H9 (cell line): Measurements from ENCODE around the gene CAMTA1. TPM values are rescaled to one million over a fixed set of nuclear protein-coding genes. Genes with fewer than 3 reads are reported as not detected.
A peak's percentile ranks its signal among the peaks of the same experiment; 100 is the strongest.

Source experiments
- DNase-seq: peaks from one replicate; pipeline ENCODE4 v3.0.0-alpha.2; 2017
- H2AFZ ChIP-seq: one replicate; pipeline ENCODE4 v1.6.1; 2013; ENCODE audit warnings: mild to moderate bottlenecking, low read length, control low read depth, moderate library complexity
- H2AK5ac ChIP-seq: 2 replicates; pipeline ENCODE4 v1.6.1; 2013; ENCODE audit warnings: low read length, control low read depth, mixed read lengths; ENCODE audit not compliant: insufficient read length
- H2BK120ac ChIP-seq: one replicate; pipeline ENCODE4 v1.6.1; 2013; ENCODE audit warnings: low read depth, mild to moderate bottlenecking, low read length, control low read depth, inconsistent platforms; ENCODE audit not compliant: poor library complexity, severe bottlenecking
- H2BK12ac ChIP-seq: 2 replicates; pipeline ENCODE4 v1.6.1; 2013; ENCODE audit warnings: low read length, control low read depth, mixed read lengths, low read depth; ENCODE audit not compliant: insufficient read length
- H2BK15ac ChIP-seq: 2 replicates; pipeline ENCODE4 v1.6.1; 2013; ENCODE audit warnings: low read depth, low read length, control low read depth
- H2BK20ac ChIP-seq: one replicate; pipeline ENCODE4 v1.6.1; 2013; ENCODE audit warnings: low read depth, mild to moderate bottlenecking, low read length, control low read depth, inconsistent platforms; ENCODE audit not compliant: poor library complexity, severe bottlenecking
- H2BK5ac ChIP-seq: 2 replicates; pipeline ENCODE4 v1.6.1; 2013; ENCODE audit warnings: low read length, control low read depth, mixed read lengths; ENCODE audit not compliant: insufficient read length
- H3K14ac ChIP-seq: 2 replicates; pipeline ENCODE4 v1.6.1; 2013; ENCODE audit warnings: low read length, control low read depth; ENCODE audit not compliant: insufficient read depth
- H3K18ac ChIP-seq: 2 replicates; pipeline ENCODE4 v1.6.1; 2013; ENCODE audit warnings: low read depth, mild to moderate bottlenecking, mixed read lengths, low read length, control low read depth; ENCODE audit not compliant: insufficient read length
- H3K23ac ChIP-seq: 2 replicates; pipeline ENCODE4 v1.6.1; 2013; ENCODE audit warnings: low read length, control low read depth, mixed read lengths, low read depth; ENCODE audit not compliant: insufficient read length
- H3K23me2 ChIP-seq: 2 replicates; pipeline ENCODE4 v1.6.1; 2013; ENCODE audit warnings: low read depth, mild to moderate bottlenecking, mixed read lengths, low read length, control low read depth; ENCODE audit not compliant: insufficient read length, poor library complexity, severe bottlenecking
- H3K27ac ChIP-seq: 2 replicates; pipeline ENCODE4 v1.5.1; 2013; ENCODE audit warnings: low read length, control low read depth, mixed read lengths, low read depth; ENCODE audit not compliant: insufficient read length
- H3K27me3 ChIP-seq: 2 replicates; pipeline ENCODE4 v1.6.1; 2013; ENCODE audit warnings: low read length, control low read depth, inconsistent platforms; ENCODE audit not compliant: insufficient read depth
- H3K4ac ChIP-seq: 2 replicates; pipeline ENCODE4 v1.6.1; 2013; ENCODE audit warnings: low read depth, mild to moderate bottlenecking, control low read depth, inconsistent platforms, low read length, moderate library complexity
- H3K4me1 ChIP-seq: 2 replicates; pipeline ENCODE4 v1.6.1; 2013; ENCODE audit warnings: low read length, control low read depth, inconsistent platforms; ENCODE audit not compliant: insufficient read depth
- H3K4me2 ChIP-seq: 2 replicates; pipeline ENCODE4 v1.6.1; 2013; ENCODE audit warnings: low read length, control low read depth, mixed read lengths; ENCODE audit not compliant: insufficient read length, insufficient read depth
- H3K56ac ChIP-seq: 2 replicates; pipeline ENCODE4 v1.6.1; 2013; ENCODE audit warnings: low read depth, mild to moderate bottlenecking, mixed read lengths, low read length, control low read depth; ENCODE audit not compliant: insufficient read length
- H3K79me1 ChIP-seq: 2 replicates; pipeline ENCODE4 v1.6.1; 2013; ENCODE audit warnings: low read depth, mild to moderate bottlenecking, moderate library complexity, low read length, control low read depth, inconsistent platforms; ENCODE audit not compliant: insufficient read depth, poor library complexity, severe bottlenecking
- H3K79me2 ChIP-seq: 2 replicates; pipeline ENCODE4 v1.6.1; 2013; ENCODE audit warnings: low read length, control low read depth, inconsistent platforms; ENCODE audit not compliant: insufficient read depth
- H3K9ac ChIP-seq: 2 replicates; pipeline ENCODE4 v1.6.1; 2013; ENCODE audit warnings: low read length, control low read depth, mixed read lengths; ENCODE audit not compliant: insufficient read length; ENCODE audit errors: extremely low read depth
- H3K9me3 ChIP-seq: one replicate; pipeline ENCODE4 v1.6.1; 2013; ENCODE audit warnings: low read depth, low read length, inconsistent platforms; ENCODE audit not compliant: control insufficient read depth
- H3T11ph ChIP-seq: one replicate; pipeline ENCODE4 v1.6.1; 2013; ENCODE audit warnings: mild to moderate bottlenecking, low read length, control low read depth, inconsistent platforms
- H4K20me1 ChIP-seq: one replicate; pipeline ENCODE4 v1.6.1; 2013; ENCODE audit not compliant: control insufficient read depth, insufficient read length, insufficient read depth
- H4K5ac ChIP-seq: 2 replicates; pipeline ENCODE4 v1.6.1; 2013; ENCODE audit warnings: low read depth, mild to moderate bottlenecking, mixed read lengths, low read length, control low read depth; ENCODE audit not compliant: insufficient read length
- H4K8ac ChIP-seq: replicated peaks from 2 replicates; pipeline ENCODE4 v1.6.1; 2013; ENCODE audit warnings: low read length, control low read depth, mixed read lengths, low read depth; ENCODE audit not compliant: insufficient read length
- H4K91ac ChIP-seq: 2 replicates; pipeline ENCODE4 v1.6.1; 2013; ENCODE audit warnings: low read depth, mild to moderate bottlenecking, moderate library complexity, mixed read lengths, low read length, control low read depth; ENCODE audit not compliant: insufficient read length
- H3K27ac Mint-ChIP-seq, 3 experiments: 2 replicates in 2 of 3; 3 replicates in 1 of 3; pipeline ENCODE4 v1.8.0; 2020 to 2021; ENCODE audit warnings: mixed read lengths in 3 of 3, mild to moderate bottlenecking in 1 of 3, moderate library complexity in 1 of 3
- H3K27me3 Mint-ChIP-seq: 2 replicates; pipeline ENCODE4 v1.8.0; 2021; ENCODE audit warnings: low read depth, mild to moderate bottlenecking, moderate library complexity, mixed read lengths
- H3K36me3 Mint-ChIP-seq, 3 experiments: 2 replicates in 2 of 3; 3 replicates in 1 of 3; pipeline ENCODE4 v1.8.0; 2020 to 2021; ENCODE audit warnings: low read depth in 3 of 3, mixed read lengths in 3 of 3; ENCODE audit not compliant: insufficient read depth in 1 of 3
- H3K4me1 Mint-ChIP-seq, 2 experiments: 2 replicates each; pipeline ENCODE4 v1.8.0; 2020; ENCODE audit warnings: mixed read lengths in 2 of 2
- H3K4me3 Mint-ChIP-seq, 2 experiments: 2 replicates in 1 of 2; 3 replicates in 1 of 2; pipeline ENCODE4 v1.8.0; 2020 to 2021; ENCODE audit warnings: mild to moderate bottlenecking in 2 of 2, mixed read lengths in 2 of 2, moderate library complexity in 1 of 2
- H3K9me3 Mint-ChIP-seq, 2 experiments: 2 replicates in 1 of 2; 3 replicates in 1 of 2; pipeline ENCODE4 v1.8.0; 2020; ENCODE audit warnings: mild to moderate bottlenecking in 2 of 2, mixed read lengths in 2 of 2, moderate library complexity in 1 of 2
- CTCF ChIP-seq: fragments of 200-600 bp; sonication (generic); conservative IDR thresholded peaks from 3 replicates; pipeline ENCODE4 v1.8.0; 2021; ENCODE audit warnings: antibody characterized with exemption, mild to moderate bottlenecking
- WGBS: extraction: QIAGEN DNeasy Blood & Tissue Kit; methylation state at CpG from one replicate; pipeline ENCODE4 v1.1.7; 2013; ENCODE audit warnings: missing lambda C conversion rate, low lambda C conversion rate, mixed read lengths; ENCODE audit not compliant: insufficient read length; ENCODE audit errors: extremely low coverage; 5-methylcytosine and 5-hydroxymethylcytosine counted together
- total RNA-seq: library from RNA; stranded (reverse); gene quantifications from 2 replicates; pipeline ENCODE4 v1.2.1, GENCODE V29; 2021

CAMTA1 gene
- total RNA-seq, 1 experiment from 2014 or later, result 115 TPM

GRCh38 chr1:7070389-7071029 is 285.3 kb downstream of the CAMTA1 start:
- no peak overlapping the region for H3K9ac ChIP-seq
- H3K79me1 ChIP-seq, result no peaks in the 10 kb centered on the region

More at GRCh38 chr1:7070389-7071029, 285.3 kb downstream of the CAMTA1 start:
- Mint-ChIP-seq H3K4me1 (peaks cover 4% of the 10 kb centered on the region in 2 experiments; a peak in 2 of 4 replicates), H3K27me3 (peaks cover 28% of the 10 kb centered on the region), H3K9me3 (no peaks in the 10 kb centered on the region), H3K4me3 (peak overlapping the region; percentile 60 to 75), H3K36me3 (no peaks in the 10 kb centered on the region), H3K27ac (no peak overlapping the region)
- H3K14ac ChIP-seq, result no peak overlapping the region
- WGBS, result no CpG with 5 or more reads among the region's 13 CpGs
- no peak overlapping the region for H3K23ac ChIP-seq
- H3K9me3 ChIP-seq, result no peaks in the 10 kb centered on the region
- H3K23me2 ChIP-seq, result peaks cover 7% of the 10 kb centered on the region
- H3K56ac ChIP-seq, result no peak overlapping the region
- H4K91ac ChIP-seq, result no peak overlapping the region
- no peak overlapping the region for H2BK15ac ChIP-seq
- H3K4ac ChIP-seq, result no peak overlapping the region
- no peak overlapping the region for H2AK5ac ChIP-seq
- no peak overlapping the region for H2BK20ac ChIP-seq
- H2AFZ ChIP-seq, result peak overlapping the region; percentile 66
- H4K5ac ChIP-seq, result no peak overlapping the region
- no peak overlapping the region for H3K18ac ChIP-seq
- TF ChIP-seq CTCF, result peak; percentile 92
- H2BK120ac ChIP-seq, result no peak overlapping the region
- H3K79me2 ChIP-seq, result no peaks in the 10 kb centered on the region
- peak overlapping the region; percentile 82 for H3K4me2 ChIP-seq
- DNase-seq, result peak; percentile 86
- H3K4me1 ChIP-seq, result no peaks in the 10 kb centered on the region
- H3K27me3 ChIP-seq, result no peaks in the 10 kb centered on the region
- H3K27ac ChIP-seq, result no peak overlapping the region
- H2BK12ac ChIP-seq, result no peak overlapping the region
- H4K8ac ChIP-seq, result no peak overlapping the region
- no peak overlapping the region for H2BK5ac ChIP-seq
- H4K20me1 ChIP-seq, result no peaks in the 10 kb centered on the region
- no peak overlapping the region for H3T11ph ChIP-seq
